ENCODE results near the gene SH3RF1.

The SH3RF1 gene

DNA sequence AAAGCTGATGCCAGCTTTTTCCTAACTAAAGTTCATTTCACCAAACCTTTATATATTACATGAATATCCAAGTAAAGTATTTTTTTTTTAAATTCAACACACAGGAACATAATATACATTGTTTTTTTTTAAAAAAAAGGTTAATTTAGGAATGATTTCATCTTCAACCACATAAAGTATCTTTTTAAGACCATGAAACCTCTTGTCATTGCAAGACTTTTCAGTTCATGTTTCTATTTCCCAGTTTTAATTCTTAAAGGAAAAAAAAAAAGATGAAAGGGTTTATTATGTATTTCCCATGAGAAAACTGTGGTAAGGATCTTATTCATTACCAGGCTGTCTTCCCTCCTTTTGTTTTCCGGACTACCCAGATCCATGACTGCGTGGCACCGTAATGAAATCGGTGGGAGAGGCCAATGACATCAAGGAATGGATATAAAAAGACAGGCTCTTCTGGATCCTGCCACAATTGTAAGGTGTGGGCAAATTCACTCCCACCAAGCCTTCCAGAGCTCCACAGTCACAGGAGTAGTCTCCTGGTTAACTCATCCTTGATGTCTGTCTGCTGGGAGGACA, 176.0 kb downstream of the SH3RF1 start:
- H3K4me2 ChIP-seq: no peak overlapping the region
- no peak overlapping the region for H3K27ac ChIP-seq
- no peaks in the 10 kb centered on the region for H4K20me1 ChIP-seq (ENCODE audit: insufficient read depth)
- no peaks in the 10 kb centered on the region for H3K79me2 ChIP-seq (ENCODE audit: insufficient read depth, low read depth)
- H3K36me3 ChIP-seq (ENCODE audit: insufficient read depth): no peaks in the 10 kb centered on the region
- H3K4me1 ChIP-seq (ENCODE audit: low read depth, poor library complexity, severe bottlenecking): no peaks in the 10 kb centered on the region
- no peaks in the 10 kb centered on the region for H3K27me3 ChIP-seq (ENCODE audit: insufficient read depth, low read depth)
- H3K9ac ChIP-seq: no peak overlapping the region
- no peak overlapping the region for H2AFZ ChIP-seq (ENCODE audit: low read depth)
- TF ChIP-seq CTCF (conservative IDR thresholded peaks at IDR 0.05; ENCODE audit: low read depth, low read length): no peak
- H3K4me3 ChIP-seq (IDR thresholded peaks at IDR 0.05; ENCODE audit: insufficient read depth, low read depth, low read length): no peak overlapping the region

- Histone ChIP-seq H2AFZ (ENCODE audit: low read depth) (no peak overlapping the region), H3K36me3 (ENCODE audit: insufficient read depth) (no peaks in the 10 kb centered on the region), H4K20me1 (ENCODE audit: insufficient read depth) (no peaks in the 10 kb centered on the region), H3K4me1 (ENCODE audit: low read depth, poor library complexity, severe bottlenecking) (no peaks in the 10 kb centered on the region), H3K4me3 (IDR thresholded peaks at IDR 0.05; ENCODE audit: insufficient read depth, low read depth, low read length) (no peak overlapping the region), H3K27ac (no peak overlapping the region), H3K4me2 (no peak overlapping the region), H3K79me2 (ENCODE audit: insufficient read depth, low read depth) (no peaks in the 10 kb centered on the region), H3K27me3 (ENCODE audit: insufficient read depth, low read depth) (no peaks in the 10 kb centered on the region), H3K9ac (no peak overlapping the region)
- TF ChIP-seq CTCF (conservative IDR thresholded peaks at IDR 0.05; ENCODE audit: low read depth, low read length): no peak
These were observed 177.8 kb downstream of the SH3RF1 start for GRCh38 chr4:169092889-169093522.

DNA sequence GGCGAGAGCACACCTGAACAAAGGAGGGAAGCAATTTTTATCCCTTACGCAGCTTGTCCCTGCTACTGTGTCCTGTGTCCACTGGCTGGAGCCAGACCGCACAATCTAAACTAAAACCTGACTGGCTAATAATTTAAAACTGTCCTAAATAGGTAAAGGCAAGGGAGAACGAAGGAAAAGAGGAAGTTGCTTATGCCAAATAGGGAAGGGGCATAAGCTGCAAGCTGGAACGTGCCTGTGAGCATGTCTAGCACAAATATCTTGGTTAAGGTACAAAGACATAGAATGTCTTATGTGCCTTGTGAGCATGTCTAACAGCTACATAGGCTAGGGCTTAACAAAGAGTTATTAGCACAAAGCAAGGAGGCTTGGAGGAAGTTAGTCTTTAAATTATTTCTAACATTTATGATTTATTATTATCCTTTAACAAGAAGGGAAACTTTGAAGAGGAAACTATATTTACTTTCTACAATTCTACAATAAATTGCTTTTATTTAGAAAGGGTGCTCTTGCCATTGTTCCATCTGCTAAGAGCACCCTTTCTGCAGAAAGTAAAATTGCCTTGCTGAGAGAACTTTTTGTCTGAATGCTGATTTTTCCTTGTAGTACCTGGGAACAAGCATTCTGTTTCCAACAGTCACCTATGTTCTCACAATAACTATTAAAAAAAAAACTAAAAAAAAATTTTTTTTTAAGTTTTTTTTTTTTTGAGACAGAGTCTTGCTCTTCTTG, 180.1 kb downstream of the SH3RF1 start:
- no peaks in the 10 kb centered on the region for H3K4me1 ChIP-seq (ENCODE audit: low read depth, poor library complexity, severe bottlenecking)
- no peak for TF ChIP-seq CTCF (conservative IDR thresholded peaks at IDR 0.05; ENCODE audit: low read depth, low read length)
- H3K36me3 ChIP-seq (ENCODE audit: insufficient read depth): no peaks in the 10 kb centered on the region
- no peak overlapping the region for H3K4me3 ChIP-seq (IDR thresholded peaks at IDR 0.05; ENCODE audit: insufficient read depth, low read depth, low read length)
- H2AFZ ChIP-seq (ENCODE audit: low read depth): no peak overlapping the region
- H3K79me2 ChIP-seq (ENCODE audit: insufficient read depth, low read depth): no peaks in the 10 kb centered on the region
- no peaks in the 10 kb centered on the region for H3K27me3 ChIP-seq (ENCODE audit: insufficient read depth, low read depth)
- H3K9ac ChIP-seq: no peak overlapping the region
- H4K20me1 ChIP-seq (ENCODE audit: insufficient read depth): no peaks in the 10 kb centered on the region
- no peak overlapping the region for H3K27ac ChIP-seq
- H3K4me2 ChIP-seq: no peak overlapping the region

DNA sequence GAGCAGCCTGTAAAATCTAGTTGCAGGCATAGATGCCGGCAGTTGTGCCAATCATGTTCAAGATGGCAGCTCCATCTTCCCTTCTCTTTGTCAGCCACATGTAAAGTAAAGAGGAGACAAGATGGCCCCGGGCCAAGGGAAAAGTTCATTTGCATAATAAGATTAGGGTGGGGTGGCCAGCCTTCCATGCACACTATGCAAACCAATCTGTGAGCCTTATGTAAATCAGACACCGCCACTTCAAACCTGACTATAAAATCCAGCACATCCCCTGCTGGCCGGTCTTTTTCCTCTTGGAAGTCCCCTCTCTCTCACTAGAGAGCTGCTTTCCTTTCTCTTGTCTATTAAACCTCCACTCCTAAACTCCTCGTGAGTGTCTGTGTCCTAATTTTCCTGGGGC, 181.8 kb downstream of the SH3RF1 start:
- no peak for TF ChIP-seq CTCF (conservative IDR thresholded peaks at IDR 0.05; ENCODE audit: low read depth, low read length)
- Histone ChIP-seq H3K9ac (no peak overlapping the region), H3K27ac (no peak overlapping the region), H3K4me3 (IDR thresholded peaks at IDR 0.05; ENCODE audit: insufficient read depth, low read depth, low read length) (no peak overlapping the region), H3K27me3 (ENCODE audit: insufficient read depth, low read depth) (no peaks in the 10 kb centered on the region), H3K36me3 (ENCODE audit: insufficient read depth) (no peaks in the 10 kb centered on the region), H3K79me2 (ENCODE audit: insufficient read depth, low read depth) (no peaks in the 10 kb centered on the region), H2AFZ (ENCODE audit: low read depth) (no peak overlapping the region), H3K4me1 (ENCODE audit: low read depth, poor library complexity, severe bottlenecking) (no peaks in the 10 kb centered on the region), H4K20me1 (ENCODE audit: insufficient read depth) (no peaks in the 10 kb centered on the region), H3K4me2 (no peak overlapping the region)
